ENCODE measurements around the gene ST6GALNAC4.

ST6GALNAC4 gene

DNA sequence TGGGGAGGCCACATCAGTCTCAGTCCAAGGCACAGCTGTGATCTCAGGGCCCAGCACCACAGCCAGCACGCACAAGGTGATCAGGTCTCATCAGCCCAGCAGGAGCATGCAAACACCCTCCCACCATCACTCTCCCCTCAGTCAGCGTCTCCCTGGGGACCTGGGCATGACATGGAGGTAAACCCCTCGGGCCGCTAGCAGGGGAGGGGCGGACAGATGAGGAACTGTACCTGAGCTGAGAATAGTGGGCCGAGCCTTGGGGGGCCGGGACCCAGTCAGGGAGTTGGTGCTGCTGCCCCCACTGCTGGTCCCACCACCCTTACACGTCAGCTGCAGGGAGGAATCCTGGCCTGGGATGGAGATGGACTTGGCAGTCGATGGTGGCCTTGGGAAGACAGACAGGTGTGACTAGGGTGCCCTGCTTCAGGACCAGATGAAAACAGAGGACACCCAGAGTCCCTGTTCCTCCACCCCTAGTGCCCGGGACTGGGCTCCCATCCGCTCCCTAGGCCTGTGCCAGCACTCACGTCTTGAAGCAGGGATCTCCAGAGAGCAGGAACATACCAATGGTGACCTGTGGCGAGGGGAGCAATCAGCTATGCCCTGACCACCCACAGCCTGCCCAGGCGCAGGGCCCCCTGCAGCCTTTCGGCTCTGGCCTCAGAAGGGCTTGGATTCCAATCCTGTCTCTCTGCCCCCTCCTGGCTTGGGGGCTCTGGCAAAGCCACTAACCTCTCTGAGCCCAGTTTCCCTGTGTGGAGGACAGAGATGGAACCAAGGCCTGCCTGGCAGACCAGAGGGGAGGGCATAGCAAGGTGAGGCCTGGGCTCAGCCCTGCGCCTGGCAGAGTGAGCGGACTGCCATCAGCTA lies 31.2 kb upstream of the ST6GALNAC4 start:
- TF ChIP-seq, protein P1, sequence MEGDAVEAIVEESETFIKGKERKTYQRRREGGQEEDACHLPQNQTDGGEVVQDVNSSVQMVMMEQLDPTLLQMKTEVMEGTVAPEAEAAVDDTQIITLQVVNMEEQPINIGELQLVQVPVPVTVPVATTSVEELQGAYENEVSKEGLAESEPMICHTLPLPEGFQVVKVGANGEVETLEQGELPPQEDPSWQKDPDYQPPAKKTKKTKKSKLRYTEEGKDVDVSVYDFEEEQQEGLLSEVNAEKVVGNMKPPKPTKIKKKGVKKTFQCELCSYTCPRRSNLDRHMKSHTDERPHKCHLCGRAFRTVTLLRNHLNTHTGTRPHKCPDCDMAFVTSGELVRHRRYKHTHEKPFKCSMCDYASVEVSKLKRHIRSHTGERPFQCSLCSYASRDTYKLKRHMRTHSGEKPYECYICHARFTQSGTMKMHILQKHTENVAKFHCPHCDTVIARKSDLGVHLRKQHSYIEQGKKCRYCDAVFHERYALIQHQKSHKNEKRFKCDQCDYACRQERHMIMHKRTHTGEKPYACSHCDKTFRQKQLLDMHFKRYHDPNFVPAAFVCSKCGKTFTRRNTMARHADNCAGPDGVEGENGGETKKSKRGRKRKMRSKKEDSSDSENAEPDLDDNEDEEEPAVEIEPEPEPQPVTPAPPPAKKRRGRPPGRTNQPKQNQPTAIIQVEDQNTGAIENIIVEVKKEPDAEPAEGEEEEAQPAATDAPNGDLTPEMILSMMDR (IDR thresholded peaks at IDR 0.05; ENCODE audit: low read depth, low read length): no peak
- DNase-seq (ENCODE audit: low read depth, low spot score): no peak
- in situ Hi-C loops (cut with HindIII; ENCODE audit: low sequenced_read_pairs): no loop called here
- H3K4me3 ChIP-seq (ENCODE audit: low read depth, low read length): no peak overlapping the region

DNA sequence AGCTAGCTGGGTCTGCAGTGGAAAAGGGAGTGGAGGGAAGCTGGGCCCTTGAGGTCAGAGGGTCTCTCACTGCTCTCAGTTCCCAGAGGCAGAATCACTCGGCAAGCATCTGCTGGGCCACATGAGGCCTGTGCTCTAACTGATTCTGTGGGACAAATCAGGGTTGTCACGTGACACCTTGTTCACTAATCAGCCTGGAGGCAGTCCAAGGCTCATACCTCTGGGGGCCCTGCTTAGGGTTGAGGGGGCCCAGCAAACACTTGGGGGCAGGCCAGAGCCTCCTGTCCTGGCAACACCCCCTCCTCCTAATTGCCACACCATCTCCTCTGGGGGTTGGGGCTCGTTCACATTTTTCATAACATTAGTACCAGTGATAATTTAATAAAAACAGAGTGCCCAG lies 29.9 kb upstream of the ST6GALNAC4 start:
- TF ChIP-seq, protein P1 (IDR thresholded peaks at IDR 0.05; ENCODE audit: low read depth, low read length): no peak
- no peak for DNase-seq (ENCODE audit: low read depth, low spot score)
- no peak overlapping the region for H3K4me3 ChIP-seq (ENCODE audit: low read depth, low read length)
- in situ Hi-C loops (cut with HindIII; ENCODE audit: low sequenced_read_pairs): no loop called here

DNA sequence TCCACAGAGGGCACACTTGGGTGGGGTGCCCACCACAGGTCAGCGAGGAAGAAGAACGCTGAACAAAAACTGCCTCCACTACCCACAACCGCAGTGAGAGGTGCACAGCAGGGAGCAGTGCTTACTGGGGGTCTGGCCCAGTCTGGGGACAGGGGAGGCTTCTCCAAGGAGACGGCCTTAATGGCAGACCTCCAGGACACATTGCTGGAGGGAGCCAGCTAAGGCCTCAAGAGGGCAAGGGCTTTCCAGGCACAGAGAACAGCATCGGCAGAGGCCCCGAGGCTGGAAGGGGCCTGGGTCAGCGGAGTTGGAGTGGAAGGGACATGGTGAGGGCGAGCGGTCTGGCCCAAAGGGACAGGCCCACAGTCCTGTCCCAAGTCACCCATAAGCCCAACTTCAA lies 29.1 kb upstream of the ST6GALNAC4 start:
- TF ChIP-seq, protein P1 (IDR thresholded peaks at IDR 0.05; ENCODE audit: low read depth, low read length): no peak

DNA sequence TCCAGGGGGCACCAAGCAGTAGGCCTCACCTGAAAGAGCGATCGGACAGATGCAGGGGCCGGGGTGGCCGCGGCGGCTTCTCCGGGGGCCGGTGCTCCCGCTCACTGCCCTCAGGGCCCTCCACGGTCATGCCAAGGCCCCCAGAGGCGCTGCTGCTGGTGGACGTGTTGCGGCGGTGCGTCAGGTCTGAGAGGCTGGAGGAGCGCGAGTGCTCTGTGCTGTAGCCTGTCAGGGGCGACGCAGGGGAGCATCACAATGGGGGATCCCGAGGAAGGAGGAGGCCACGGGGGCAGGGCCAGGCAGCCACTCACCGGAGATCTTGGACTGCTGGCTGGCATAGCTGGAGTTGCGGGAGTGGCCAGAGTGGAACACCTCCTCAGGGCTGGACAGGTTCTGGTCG lies 28.5 kb upstream of the ST6GALNAC4 start:
- TF ChIP-seq, protein P1 (IDR thresholded peaks at IDR 0.05; ENCODE audit: low read depth, low read length): no peak
- H3K4me3 ChIP-seq (ENCODE audit: low read depth, low read length): no peak overlapping the region
- no peak for DNase-seq (ENCODE audit: low read depth, low spot score)
- in situ Hi-C loops (cut with HindIII; ENCODE audit: low sequenced_read_pairs): no loop called here

More for the DNA sequence above, 29.1 kb upstream of the ST6GALNAC4 start:
- H3K4me3 ChIP-seq (ENCODE audit: low read depth, low read length): no peak overlapping the region
- DNase-seq (ENCODE audit: low read depth, low spot score): no peak
- in situ Hi-C loops (cut with HindIII; ENCODE audit: low sequenced_read_pairs): no loop called here

DNA sequence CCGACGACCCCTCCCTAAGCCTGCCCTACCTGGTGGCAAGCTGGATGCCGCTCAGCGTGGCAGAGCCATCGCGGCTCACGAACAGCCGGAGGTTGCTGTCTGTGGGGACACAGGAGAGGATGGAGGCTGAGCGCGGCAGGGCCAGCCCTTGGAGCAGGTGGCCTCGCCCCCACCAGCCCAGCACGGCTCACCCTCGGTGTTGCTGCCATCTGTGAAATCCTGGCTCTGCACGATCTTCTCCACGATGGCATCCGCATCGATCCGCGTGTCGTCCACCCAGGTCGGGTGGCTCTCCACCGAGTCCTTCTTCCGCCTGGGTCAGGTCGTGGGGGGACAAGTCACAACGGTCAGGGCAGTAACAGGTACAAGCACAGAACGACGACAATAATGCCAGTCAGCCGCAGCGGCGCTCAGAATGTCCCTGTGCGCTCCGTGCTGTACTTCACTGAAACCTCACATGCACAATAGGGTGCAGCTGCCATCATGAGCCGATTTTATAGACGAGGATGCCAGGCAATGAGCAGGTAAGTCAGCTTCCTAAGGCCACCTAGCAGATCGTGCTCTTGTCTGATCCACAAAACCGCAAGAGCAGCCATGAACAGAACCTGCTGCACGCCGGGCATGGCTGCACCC lies 27.9 kb upstream of the ST6GALNAC4 start:
- in situ Hi-C loops (cut with HindIII; ENCODE audit: low sequenced_read_pairs): no loop called here
- H3K4me3 ChIP-seq (ENCODE audit: low read depth, low read length): no peak overlapping the region

DNA sequence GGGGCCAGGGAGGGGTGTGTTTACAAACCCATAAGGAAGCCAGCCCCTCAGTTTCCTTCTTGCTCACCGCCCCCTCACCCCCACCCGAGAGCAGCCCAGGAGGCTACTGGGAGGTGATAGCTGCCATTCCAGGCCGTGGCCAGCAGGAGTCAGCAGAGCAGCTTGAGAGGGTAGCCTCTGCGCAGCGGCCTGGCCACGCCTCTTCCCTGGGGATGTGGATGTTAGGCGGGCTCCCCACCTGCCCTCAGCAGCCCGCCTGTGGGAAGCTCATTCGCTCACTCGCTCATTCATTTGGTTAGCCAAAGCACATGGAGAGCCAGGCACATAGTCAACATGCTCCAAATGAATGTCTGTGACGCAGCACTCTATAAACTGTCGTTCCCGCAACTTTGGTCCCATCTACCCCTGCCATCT lies 26.9 kb upstream of the ST6GALNAC4 start:
- TF ChIP-seq, protein P1 (IDR thresholded peaks at IDR 0.05; ENCODE audit: low read depth, low read length): peak; percentile 97
- in situ Hi-C loops (cut with HindIII; ENCODE audit: low sequenced_read_pairs): no loop called here
- no peak overlapping the region for H3K4me3 ChIP-seq (ENCODE audit: low read depth, low read length)
- peak; percentile 70 for DNase-seq (ENCODE audit: low read depth, low spot score)

More for the DNA sequence above, 27.9 kb upstream of the ST6GALNAC4 start:
- TF ChIP-seq, protein P1 (IDR thresholded peaks at IDR 0.05; ENCODE audit: low read depth, low read length): no peak
- no peak for DNase-seq (ENCODE audit: low read depth, low spot score)

Data from astrocyte of the spinal cord (primary cell).